ENCODE data around the gene FNDC4.

FNDC4 gene

GRCh38 chr2:27494284-27494943, 586 bp downstream of the FNDC4 start:
- no peak for DNase-seq (ENCODE audit: low read depth in 1 of 2, low spot score in 1 of 2)

- DNase-seq (ENCODE audit: low read depth in 1 of 2, low spot score in 1 of 2): no peak
These were observed 1.1 kb downstream of the FNDC4 start for GRCh38 chr2:27493948-27494283.

- DNase-seq (ENCODE audit: low read depth in 1 of 2, low spot score in 1 of 2): no peak
These were observed 2.4 kb downstream of the FNDC4 start for GRCh38 chr2:27492557-27492956.

- peak; percentile 94 to 96 for DNase-seq (ENCODE audit: low read depth in 1 of 2, low spot score in 1 of 2)
These were observed 5.3 kb downstream of the FNDC4 start, which contains the start of gene IFT172 for GRCh38 chr2:27489498-27490397. Gene IFT172 (minus strand): TSS chr2:27489743. CDS start chr2:27489653, 90 bp downstream.

- no peak for DNase-seq (ENCODE audit: low read depth in 1 of 2, low spot score in 1 of 2)
These were observed 5.9 kb downstream of the FNDC4 start for GRCh38 chr2:27489118-27489497.

- no peak for DNase-seq (ENCODE audit: low read depth in 1 of 2, low spot score in 1 of 2)
These were observed 9.5 kb downstream of the FNDC4 start for GRCh38 chr2:27485496-27485895.

- no peak for DNase-seq (ENCODE audit: low read depth in 1 of 2, low spot score in 1 of 2)
These were observed 23.0 kb downstream of the FNDC4 start for GRCh38 chr2:27471961-27472360.

GRCh38 chr2:27464443-27464842, 30.6 kb downstream of the FNDC4 start:
- DNase-seq (ENCODE audit: low read depth in 1 of 2, low spot score in 1 of 2): no peak

GRCh38 chr2:27461118-27461517, 33.9 kb downstream of the FNDC4 start:
- no peak for DNase-seq (ENCODE audit: low read depth in 1 of 2, low spot score in 1 of 2)

GRCh38 chr2:27453968-27454367, 41.0 kb downstream of the FNDC4 start:
- DNase-seq (ENCODE audit: low read depth in 1 of 2, low spot score in 1 of 2): no peak

- DNase-seq (ENCODE audit: low read depth in 1 of 2, low spot score in 1 of 2): no peak
These were observed 43.9 kb downstream of the FNDC4 start for GRCh38 chr2:27451095-27451494.

GRCh38 chr2:27448381-27448780, 46.6 kb downstream of the FNDC4 start:
- no peak for DNase-seq (ENCODE audit: low read depth in 1 of 2, low spot score in 1 of 2)

- DNase-seq (ENCODE audit: low read depth in 1 of 2, low spot score in 1 of 2): no peak
These were observed 48.9 kb downstream of the FNDC4 start for GRCh38 chr2:27446057-27446456.

- no peak for DNase-seq (ENCODE audit: low read depth in 1 of 2, low spot score in 1 of 2)
These were observed 49.4 kb downstream of the FNDC4 start for GRCh38 chr2:27445615-27446014.

GRCh38 chr2:27445155-27445554, 49.8 kb downstream of the FNDC4 start:
- no peak for DNase-seq (ENCODE audit: low read depth in 1 of 2, low spot score in 1 of 2)

- DNase-seq (ENCODE audit: low read depth in 1 of 2, low spot score in 1 of 2): no peak
These were observed 52.1 kb downstream of the FNDC4 start for GRCh38 chr2:27442920-27443282.

- DNase-seq (ENCODE audit: low read depth in 1 of 2, low spot score in 1 of 2): peak; percentile 23 to 40
These were observed 52.8 kb downstream of the FNDC4 start, which contains the start of gene KRTCAP3 for GRCh38 chr2:27441958-27442919. Gene KRTCAP3 (plus strand): TSS chr2:27442381. CDS start chr2:27442413, 32 bp downstream.

All from stimulated activated CD4-positive, alpha-beta T cell treated with anti-CD3 and anti-CD28 coated beads, Interleukin-15, amount 100 ng/mL, for 1 hour (primary cell).